GM18508 (cell line): ENCODE data around the gene ABCC1.
"Not testable (repeated sequence)": the region's sequence is repeated elsewhere in the genome, so short reads cannot be mapped to it uniquely, and the experiment has no call there.

Source experiments
- ATAC-seq: cut with Tn5 transposase; IDR thresholded peaks from one replicate; pipeline ENCODE4 v1.9.1; 2021; ENCODE audit warnings: moderate number of reproducible peaks; ENCODE audit not compliant: insufficient read depth, unreplicated experiment

The ABCC1 gene

GRCh38 chr16:15942931-15943690 is 6.3 kb upstream of the ABCC1 start:
- ATAC-seq, result no peak

- no peak for ATAC-seq
Measured at GRCh38 chr16:15946257-15947044, 3.0 kb upstream of the ABCC1 start.

- no peak for ATAC-seq
Measured at GRCh38 chr16:15947983-15948509, 1.4 kb upstream of the ABCC1 start.

- ATAC-seq, result no peak
Measured at GRCh38 chr16:15948532-15949209, 745 bp upstream of the ABCC1 start.

GRCh38 chr16:15950161-15950854 is 892 bp downstream of the ABCC1 start:
- no peak for ATAC-seq

GRCh38 chr16:15950869-15951268 is 1.5 kb downstream of the ABCC1 start:
- ATAC-seq, result no peak

- ATAC-seq, result no peak
Measured at GRCh38 chr16:15951852-15952251, 2.4 kb downstream of the ABCC1 start.

GRCh38 chr16:15952265-15952711 is 2.9 kb downstream of the ABCC1 start:
- ATAC-seq, result no peak

- ATAC-seq, result no peak
Measured at GRCh38 chr16:15953477-15953876, 4.1 kb downstream of the ABCC1 start.

GRCh38 chr16:15953929-15954813 is 4.8 kb downstream of the ABCC1 start:
- no peak for ATAC-seq

GRCh38 chr16:15954814-15955151 is 5.4 kb downstream of the ABCC1 start:
- no peak for ATAC-seq

- ATAC-seq, result no peak
Measured at GRCh38 chr16:15955425-15955824, 6.0 kb downstream of the ABCC1 start.

GRCh38 chr16:15956106-15956505 is 6.7 kb downstream of the ABCC1 start:
- not testable (repeated sequence) for ATAC-seq

- ATAC-seq, result no peak
Measured at GRCh38 chr16:15958703-15959348, 9.4 kb downstream of the ABCC1 start.

- ATAC-seq, result no peak
Measured at GRCh38 chr16:15960124-15960971, 10.9 kb downstream of the ABCC1 start.

- no peak for ATAC-seq
Measured at GRCh38 chr16:15961060-15961511, 11.7 kb downstream of the ABCC1 start.

- no peak for ATAC-seq
Measured at GRCh38 chr16:15961571-15962090, 12.2 kb downstream of the ABCC1 start.
